ENCODE data around the gene EXD1.
"Not testable (repeated sequence)": the region's sequence is repeated elsewhere in the genome, so short reads cannot be mapped to it uniquely, and the experiment has no call there.

EXD1 gene

DNA sequence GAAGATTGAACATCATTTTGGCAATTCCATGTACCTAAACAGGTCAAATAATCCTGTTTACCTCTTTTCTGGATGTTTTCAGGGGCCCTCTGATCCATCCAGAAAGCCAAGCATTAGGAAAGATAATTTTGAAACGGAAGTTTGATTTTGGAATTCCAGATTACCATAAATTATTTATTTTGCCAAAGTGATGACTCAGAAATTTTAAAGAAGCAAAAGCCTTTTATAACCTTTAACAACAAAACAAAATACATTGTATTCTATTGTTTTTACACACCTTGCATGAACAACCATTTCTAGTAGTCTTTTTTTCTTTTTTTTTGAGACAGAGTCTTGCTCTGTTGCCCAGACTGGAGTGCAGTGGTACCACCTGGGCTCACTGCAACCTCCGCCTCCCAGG is 82.5 kb downstream of the EXD1 start:
- no peak for DNase-seq (ENCODE audit: low read depth in 2 of 2)

DNA sequence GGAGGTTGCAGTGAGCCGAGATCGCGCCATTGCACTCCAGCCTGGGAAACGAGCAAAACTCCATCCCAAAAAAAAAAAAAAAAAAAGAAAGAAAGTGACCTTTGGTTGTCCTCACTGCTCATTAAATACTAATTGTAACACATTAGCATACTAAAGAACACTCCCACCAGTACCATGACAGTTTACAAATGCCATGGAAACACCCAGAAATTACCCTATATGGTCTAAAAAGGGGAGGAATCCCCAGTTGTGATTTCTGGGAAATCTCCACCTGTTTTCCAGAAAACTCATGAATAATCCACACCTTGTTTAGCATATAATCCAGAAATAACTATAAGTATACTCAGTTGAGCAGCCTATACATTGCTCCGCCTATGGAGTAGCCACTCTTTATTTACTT is 90.9 kb downstream of the EXD1 start:
- no peak for DNase-seq (ENCODE audit: low read depth in 2 of 2)

DNA sequence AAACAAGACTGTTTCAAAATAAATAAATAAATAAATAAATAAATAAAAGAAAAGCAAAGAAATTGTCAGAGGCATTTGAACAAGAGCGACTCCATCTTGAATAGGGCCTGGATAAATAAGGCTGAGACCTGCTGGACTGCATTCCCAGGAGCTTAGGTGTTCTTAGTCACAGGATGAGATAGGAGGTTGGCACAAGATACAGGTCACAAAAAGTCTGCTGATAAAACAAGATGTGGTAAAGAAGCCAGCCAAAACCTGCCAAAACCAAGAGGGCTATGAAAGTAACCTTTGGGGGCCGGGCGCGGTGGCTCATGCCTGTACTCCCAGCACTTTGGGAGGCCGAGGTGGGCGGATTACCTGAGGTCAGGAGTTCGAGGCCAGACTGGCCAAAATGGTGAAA is 91.4 kb downstream of the EXD1 start:
- not testable (repeated sequence) for DNase-seq (ENCODE audit: low read depth in 2 of 2)

DNA sequence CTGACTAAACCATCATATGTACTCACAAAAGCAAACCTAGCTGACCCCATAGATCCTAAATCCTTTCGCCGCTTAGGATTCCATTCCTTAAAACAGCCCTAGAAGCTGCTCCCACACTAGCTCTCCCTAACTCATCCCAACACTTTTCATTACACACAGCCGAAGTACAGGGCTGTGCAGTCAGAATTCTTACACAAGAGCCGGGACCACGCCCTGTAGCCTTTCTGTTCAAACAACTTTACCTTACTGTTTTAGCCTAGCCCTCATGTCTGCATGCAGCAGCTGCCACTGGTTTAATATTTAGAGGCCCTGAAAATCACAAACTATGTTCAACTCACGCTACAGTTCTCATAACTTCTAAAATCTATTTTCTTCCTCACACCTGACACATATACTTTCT is 95.0 kb downstream of the EXD1 start:
- DNase-seq (ENCODE audit: low read depth in 2 of 2), result not testable (repeated sequence)

DNA sequence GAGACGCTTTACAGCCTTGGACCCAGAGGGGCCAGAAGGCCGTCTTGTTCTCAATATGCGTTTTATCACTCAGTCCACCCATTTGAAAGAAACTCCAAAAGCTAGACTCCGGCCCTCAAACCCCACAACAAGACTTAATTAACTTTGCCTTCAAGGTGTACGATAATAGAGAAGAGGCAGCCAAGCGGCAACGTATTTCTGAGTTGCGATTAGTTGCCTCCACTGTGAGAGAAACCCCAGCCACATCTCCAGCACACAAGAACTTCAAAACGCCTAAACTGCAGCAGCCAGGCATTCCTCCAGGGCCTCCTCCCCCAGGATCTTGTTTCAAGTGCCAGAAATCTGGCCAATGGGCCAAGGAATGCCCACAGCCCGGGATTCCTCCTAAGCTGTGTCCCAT is 97.1 kb downstream of the EXD1 start:
- DNase-seq (ENCODE audit: low read depth in 2 of 2), result no peak
